Measurements from ENCODE around the gene SYNJ2BP.

Gene SYNJ2BP

GRCh38 chr14:70391493-70392391 lies 25.1 kb downstream of the SYNJ2BP start:
- DNase-seq, result no peak

- DNase-seq, result no peak
Measured at GRCh38 chr14:70382536-70382935, 34.4 kb downstream of the SYNJ2BP start.

GRCh38 chr14:70380824-70381223 lies 36.1 kb downstream of the SYNJ2BP start:
- no peak for DNase-seq

- DNase-seq, result no peak
Measured at GRCh38 chr14:70378696-70379095, 38.2 kb downstream of the SYNJ2BP start.

Data from CD4-positive, alpha-beta T cell treated with Interferon alpha-2 for 1 hour (primary cell).